CD4-positive, alpha-beta T cell treated with Interleukin-12 subunit alpha and Interleukin-12 subunit beta, for 1 hour (primary cell): ENCODE results near the gene HHATL.

ENCODE experiments used
- DNase-seq: peaks from one replicate; pipeline ENCODE4 v3.0.0-alpha.2; 2020

HHATL gene

DNA sequence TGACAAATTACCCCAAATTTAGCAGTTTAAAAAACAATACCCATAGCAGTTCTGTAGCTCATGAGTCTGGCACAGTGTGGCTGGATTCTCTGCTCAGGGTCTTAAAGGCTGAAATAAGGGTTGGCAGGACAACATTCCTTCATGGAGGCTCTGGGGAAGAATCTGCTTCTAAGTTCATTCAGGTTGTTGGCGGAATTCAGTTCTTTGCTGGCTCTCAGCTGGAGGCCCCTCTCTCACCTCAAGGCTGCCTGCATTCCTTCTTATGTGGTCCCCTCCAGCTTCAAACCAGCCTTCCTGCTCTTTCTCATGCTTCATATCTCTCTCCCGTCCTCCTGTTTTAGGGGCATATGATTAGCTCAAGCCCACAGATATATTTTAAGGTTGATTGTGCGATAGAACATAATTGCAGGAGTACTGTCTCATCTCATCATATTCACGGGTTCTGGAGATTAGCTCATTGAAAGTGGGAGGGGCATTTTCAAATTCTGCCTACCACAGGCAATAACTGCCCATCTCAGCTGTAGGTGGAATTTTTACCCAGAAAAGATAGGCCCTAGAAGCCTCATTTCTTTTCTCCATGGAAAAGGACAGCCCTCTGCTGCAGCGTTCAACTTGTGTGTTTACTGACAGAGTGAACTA is 54.7 kb downstream of the HHATL start:
- no peak for DNase-seq
